ENCODE data around the gene PMEPA1. TPM values are rescaled to one million over a fixed set of nuclear protein-coding genes. Genes with fewer than 3 reads are reported as not detected.

The PMEPA1 gene
- total RNA-seq, 1 donor, result 0.86 TPM

- no peak for TF ChIP-seq CTCF (IDR thresholded peaks at IDR 0.05; ENCODE audit: insufficient read depth, low read depth, low read length)
- H3K4me3 ChIP-seq (ENCODE audit: low read depth, low read length), result no peak overlapping the region
- no peak for DNase-seq (ENCODE audit: low read depth)
Measured at GRCh38 chr20:57670288-57671071, 39.3 kb downstream of the PMEPA1 start.

- TF ChIP-seq CTCF (IDR thresholded peaks at IDR 0.05; ENCODE audit: insufficient read depth, low read depth, low read length), result no peak
- DNase-seq (ENCODE audit: low read depth), result no peak
- no peak overlapping the region for H3K4me3 ChIP-seq (ENCODE audit: low read depth, low read length)
Measured at GRCh38 chr20:57669632-57670031, 40.2 kb downstream of the PMEPA1 start.

- no peak for DNase-seq (ENCODE audit: low read depth)
- TF ChIP-seq CTCF (IDR thresholded peaks at IDR 0.05; ENCODE audit: insufficient read depth, low read depth, low read length), result no peak
- no peak overlapping the region for H3K4me3 ChIP-seq (ENCODE audit: low read depth, low read length)
Measured at GRCh38 chr20:57667924-57668782, 41.7 kb downstream of the PMEPA1 start.

- no peak for TF ChIP-seq CTCF (IDR thresholded peaks at IDR 0.05; ENCODE audit: insufficient read depth, low read depth, low read length)
- no peak overlapping the region for H3K4me3 ChIP-seq (ENCODE audit: low read depth, low read length)
- no peak for DNase-seq (ENCODE audit: low read depth)
Measured at GRCh38 chr20:57667388-57667787, 42.4 kb downstream of the PMEPA1 start.

GRCh38 chr20:57666834-57667157, 43.0 kb downstream of the PMEPA1 start:
- no peak for TF ChIP-seq CTCF (IDR thresholded peaks at IDR 0.05; ENCODE audit: insufficient read depth, low read depth, low read length)
- no peak for DNase-seq (ENCODE audit: low read depth)
- H3K4me3 ChIP-seq (ENCODE audit: low read depth, low read length), result no peak overlapping the region

GRCh38 chr20:57666106-57666833, 43.5 kb downstream of the PMEPA1 start:
- no peak overlapping the region for H3K4me3 ChIP-seq (ENCODE audit: low read depth, low read length)
- TF ChIP-seq CTCF (IDR thresholded peaks at IDR 0.05; ENCODE audit: insufficient read depth, low read depth, low read length), result no peak
- DNase-seq (ENCODE audit: low read depth), result no peak

Measured in fibroblast of villous mesenchyme (primary cell).